Liver (tissue), 9 donors: Measurements from ENCODE around the gene DOCK10. TPM values are rescaled to one million over a fixed set of nuclear protein-coding genes. Genes with fewer than 3 reads are reported as not detected.

Source experiments
- DNase-seq: peaks from one replicate; pipeline ENCODE4 v3.0.0-alpha.2; 2017; ENCODE audit warnings: low spot score
- H3K27ac ChIP-seq, 2 donors: one replicate each; pipeline ENCODE4 v1.7.0; 2013; ENCODE audit warnings: inconsistent platforms in 2 of 2, low read length in 2 of 2, control low read depth in 1 of 2, low read depth in 1 of 2, mild to moderate bottlenecking in 1 of 2
- H3K27me3 ChIP-seq, 4 donors: one replicate each; pipeline versions ENCODE4 v1.6.1 to v1.7.0; 2013; ENCODE audit warnings: low read length in 3 of 4, inconsistent platforms in 1 of 4, mild to moderate bottlenecking in 1 of 4, moderate library complexity in 1 of 4; ENCODE audit not compliant: control insufficient read depth in 4 of 4, insufficient read depth in 4 of 4
- H3K36me3 ChIP-seq, 4 donors: one replicate each; pipeline versions ENCODE4 v1.6.1 to v1.7.0; 2013; ENCODE audit warnings: low read length in 3 of 4, mild to moderate bottlenecking in 3 of 4, low read depth in 1 of 4, moderate library complexity in 1 of 4; ENCODE audit not compliant: control insufficient read depth in 4 of 4, insufficient read depth in 3 of 4
- H3K4me1 ChIP-seq, 4 donors: one replicate each; pipeline versions ENCODE4 v1.6.1 to v1.7.0; 2013; ENCODE audit warnings: low read length in 3 of 4, mild to moderate bottlenecking in 3 of 4, moderate library complexity in 1 of 4; ENCODE audit not compliant: control insufficient read depth in 4 of 4, insufficient read depth in 4 of 4
- H3K4me3 ChIP-seq, 3 donors: one replicate each; pipeline versions ENCODE4 v1.6.1 to v1.7.0; 2013; ENCODE audit warnings: low read length in 3 of 3, control low read depth in 1 of 3, low read depth in 1 of 3, mild to moderate bottlenecking in 1 of 3
- H3K9ac ChIP-seq, 2 donors: one replicate each; pipeline ENCODE4 v1.7.0; 2013; ENCODE audit warnings: low read length in 2 of 2, mild to moderate bottlenecking in 2 of 2, moderate library complexity in 2 of 2, control low read depth in 1 of 2, low read depth in 1 of 2
- H3K9me3 ChIP-seq, 4 donors: one replicate each; pipeline versions ENCODE4 v1.6.1 to v1.7.0; 2013; ENCODE audit warnings: low read length in 3 of 4; ENCODE audit not compliant: control insufficient read depth in 4 of 4
- ATF3 ChIP-seq: IDR thresholded peaks from 2 replicates; pipeline ENCODE4 v1.6.1; 2016; ENCODE audit warnings: antibody characterized with exemption
- CTCF ChIP-seq: fragments of 150-350 bp; IDR thresholded peaks from 2 replicates; pipeline ENCODE4 v1.5.1; 2017; ENCODE audit warnings: improper control_type of control experiment, low read depth, low read length; ENCODE audit not compliant: missing input control
- EGR1 ChIP-seq, 2 donors: IDR thresholded peaks; 2 replicates each; pipeline ENCODE4 v1.6.1; 2016 to 2018; ENCODE audit warnings: antibody characterized with exemption in 2 of 2, low read depth in 2 of 2
- FOXA1 ChIP-seq: IDR thresholded peaks from 2 replicates; pipeline ENCODE4 v1.6.1; 2016; ENCODE audit warnings: antibody characterized with exemption
- FOXA2 ChIP-seq: IDR thresholded peaks from 2 replicates; pipeline ENCODE4 v1.6.1; 2016; ENCODE audit warnings: antibody characterized with exemption
- GABPA ChIP-seq, 2 donors: IDR thresholded peaks in 1 of 2; conservative IDR thresholded peaks in 1 of 2; 2 replicates each; pipeline ENCODE4 v1.6.1; 2016; ENCODE audit warnings: antibody characterized with exemption in 2 of 2, mild to moderate bottlenecking in 1 of 2, moderate library complexity in 1 of 2
- HNF4A ChIP-seq, 2 donors: conservative IDR thresholded peaks; 2 replicates each; pipeline ENCODE4 v1.6.1; 2016; ENCODE audit warnings: antibody characterized with exemption in 2 of 2, mild to moderate bottlenecking in 2 of 2
- HNF4G ChIP-seq: IDR thresholded peaks from 2 replicates; pipeline ENCODE4 v1.6.1; 2016; ENCODE audit warnings: antibody characterized with exemption
- JUND ChIP-seq, 2 donors: IDR thresholded peaks; 2 replicates each; pipeline ENCODE4 v1.6.1; 2016; ENCODE audit warnings: antibody characterized with exemption in 2 of 2
- MAX ChIP-seq: IDR thresholded peaks from 2 replicates; pipeline ENCODE4 v1.6.1; 2016; ENCODE audit warnings: antibody characterized with exemption
- NR2F2 ChIP-seq: IDR thresholded peaks from 2 replicates; pipeline ENCODE4 v1.6.1; 2016; ENCODE audit warnings: antibody characterized with exemption
- RAD21 ChIP-seq, 2 donors: IDR thresholded peaks; 2 replicates each; pipeline ENCODE4 v1.6.1; 2016; ENCODE audit warnings: antibody characterized with exemption in 2 of 2, mild to moderate bottlenecking in 2 of 2
- REST ChIP-seq: IDR thresholded peaks from 2 replicates; pipeline ENCODE4 v1.6.1; 2016; ENCODE audit warnings: antibody characterized with exemption, mild to moderate bottlenecking
- RXRA ChIP-seq, 2 donors: IDR thresholded peaks; 2 replicates each; pipeline ENCODE4 v1.6.1; 2017 to 2018; ENCODE audit warnings: antibody characterized with exemption in 2 of 2, mild to moderate bottlenecking in 1 of 2
- TAF1 ChIP-seq: conservative IDR thresholded peaks from 2 replicates; pipeline ENCODE4 v1.6.1; 2016; ENCODE audit warnings: antibody characterized with exemption, mild to moderate bottlenecking
- YY1 ChIP-seq: IDR thresholded peaks from 2 replicates; pipeline ENCODE4 v1.6.1; 2016; ENCODE audit warnings: antibody characterized with exemption, mild to moderate bottlenecking
- ZBTB33 ChIP-seq: IDR thresholded peaks from 2 replicates; pipeline ENCODE4 v1.6.1; 2016; ENCODE audit warnings: antibody characterized with exemption
- WGBS: extraction: QIAGEN DNeasy Blood & Tissue Kit; methylation state at CpG from one replicate; pipeline ENCODE4 v1.1.7; 2013; 5-methylcytosine and 5-hydroxymethylcytosine counted together
- polyA plus RNA-seq, 2 donors: library from polyadenylated mRNA; stranded (reverse) in 1 of 2; unstranded in 1 of 2; fragments of 200-250 nt in 1 of 2; fragments of >200 nt in 1 of 2; fragmentation: Nextera tagmentation in 1 of 2; extraction: Ambion mirVana in 1 of 2; gene quantifications; one replicate each; pipeline versions ENCODE4 v1.2.1 to v1.2.3, GENCODE V29; 2013 to 2015
- total RNA-seq, 2 donors: library from RNA; depleted of rRNA; stranded (reverse); fragments of >200 nt; gene quantifications; one replicate each; pipeline ENCODE4 v1.2.3, GENCODE V29; 2014
- donor health status: healthy.
- donor health status: healthy.
- donor health status: healthy.
- donor health status: healthy.
- donor health status: healthy.

Gene DOCK10
- total and polyA plus RNA-seq, 4 donors = 1.2 to 15.3 (median 6.8) TPM

- WGBS = 79% methylated on average over 3 of the region's 3 CpGs
- TF ChIP-seq FOXA1 (no peak), CTCF (no peak)
- H3K4me3 ChIP-seq = no peak overlapping the region
Observed at GRCh38 chr2:225020168-225020849, 22.0 kb downstream of the DOCK10 start.

GRCh38 chr2:225019105-225019504 lies 23.2 kb downstream of the DOCK10 start:
- DNase-seq = no peak
- no peak overlapping the region for H3K9ac ChIP-seq
- 90% methylated on average over 4 of the region's 4 CpGs for WGBS
- H3K4me1 ChIP-seq = peaks cover 5 to 34% (median 31%) of the 10 kb centered on the region in 4 donors
- no peak overlapping the region for H3K4me3 ChIP-seq
- H3K27ac ChIP-seq = no peak overlapping the region
- no peaks in the 10 kb centered on the region for H3K9me3 ChIP-seq
- H3K36me3 ChIP-seq = no peaks in the 10 kb centered on the region
- no peaks in the 10 kb centered on the region for H3K27me3 ChIP-seq
- no peak for TF ChIP-seq JUND (IDR thresholded peaks at IDR 0.05)
- TF ChIP-seq HNF4A (conservative IDR thresholded peaks at IDR 0.05) = no peak
- no peak for TF ChIP-seq GABPA (IDR thresholded peaks at IDR 0.05 in 1 of 2, conservative IDR thresholded peaks at IDR 0.05 in 1 of 2)
- TF ChIP-seq FOXA1 = no peak
- no peak for TF ChIP-seq FOXA2
- TF ChIP-seq REST = no peak
- TF ChIP-seq CTCF = no peak
- TF ChIP-seq ATF3 = no peak
- no peak for TF ChIP-seq RAD21 (IDR thresholded peaks at IDR 0.05)
- no peak for TF ChIP-seq HNF4G
- TF ChIP-seq TAF1 = no peak
- no peak for TF ChIP-seq RXRA (IDR thresholded peaks at IDR 0.05)
- TF ChIP-seq EGR1 (IDR thresholded peaks at IDR 0.05; ENCODE audit: low read depth in 2 of 2) = no peak
- no peak for TF ChIP-seq NR2F2
- TF ChIP-seq YY1 = no peak
- no peak for TF ChIP-seq ZBTB33
- no peak for TF ChIP-seq MAX

More at GRCh38 chr2:225020168-225020849, 22.0 kb downstream of the DOCK10 start:
- H3K27me3 ChIP-seq = no peaks in the 10 kb centered on the region
- H3K9ac ChIP-seq = no peak overlapping the region
- H3K4me1 ChIP-seq = peaks cover 5 to 34% (median 31%) of the 10 kb centered on the region in 4 donors
- no peaks in the 10 kb centered on the region for H3K9me3 ChIP-seq
- H3K36me3 ChIP-seq = no peaks in the 10 kb centered on the region
- H3K27ac ChIP-seq = no peak overlapping the region
- no peak for DNase-seq
